SU-DHL-6 (cell line): ENCODE measurements around the gene ELMO1.

ENCODE experiments used
- CTCF ChIP-seq: fragments of 200-600 bp; sonication (generic); IDR thresholded peaks from one replicate; pipeline ENCODE4 v1.5.1; 2017; ENCODE audit warnings: antibody characterized with exemption, mild to moderate bottlenecking, low read length, moderate library complexity; ENCODE audit not compliant: insufficient read depth, poor library complexity, severe bottlenecking
- EZH2phosphoT487 ChIP-seq: fragments of 200-600 bp; sonication (generic), shearing (Covaris generic); conservative IDR thresholded peaks from 2 replicates; pipeline ENCODE4 v1.6.1; 2018; ENCODE audit warnings: mild to moderate bottlenecking, antibody characterized with exemption, low read length, moderate library complexity, mixed read lengths

GRCh38 chr7:37069336-37069735 is 379.3 kb downstream of the ELMO1 start:
- no peak for TF ChIP-seq CTCF
- no peak for TF ChIP-seq EZH2phosphoT487
